Stomach (tissue), 4 donors: Measurements from ENCODE around the gene LGALS8.
"Not testable (repeated sequence)": the region's sequence is repeated elsewhere in the genome, so short reads cannot be mapped to it uniquely, and the experiment has no call there.

ENCODE experiments used
- POLR2A ChIP-seq, 4 donors: fragments of 450-650 bp; IDR thresholded peaks; one replicate each; pipeline ENCODE4 v1.6.1; 2016; ENCODE audit warnings: antibody characterized with exemption in 4 of 4, control low read depth in 2 of 4, mild to moderate bottlenecking in 1 of 4, moderate library complexity in 1 of 4
- POLR2AphosphoS5 ChIP-seq, 3 donors: sonication (generic); formaldehyde crosslinking; IDR thresholded peaks; one replicate each; pipeline ENCODE4 v1.6.1; 2016; ENCODE audit warnings: antibody characterized with exemption in 3 of 3
- TF ChIP-seq, protein P1 (sequence below), 7 experiments: fragments of 450-650 bp in 4 of 7; fragments of 200-600 bp in 3 of 7; sonication (generic) in 3 of 7; IDR thresholded peaks; one replicate each; pipeline ENCODE4 v1.5.1; 2016 to 2019; ENCODE audit warnings: antibody characterized with exemption in 7 of 7, control low read depth in 2 of 7, mild to moderate bottlenecking in 1 of 7

DNA sequence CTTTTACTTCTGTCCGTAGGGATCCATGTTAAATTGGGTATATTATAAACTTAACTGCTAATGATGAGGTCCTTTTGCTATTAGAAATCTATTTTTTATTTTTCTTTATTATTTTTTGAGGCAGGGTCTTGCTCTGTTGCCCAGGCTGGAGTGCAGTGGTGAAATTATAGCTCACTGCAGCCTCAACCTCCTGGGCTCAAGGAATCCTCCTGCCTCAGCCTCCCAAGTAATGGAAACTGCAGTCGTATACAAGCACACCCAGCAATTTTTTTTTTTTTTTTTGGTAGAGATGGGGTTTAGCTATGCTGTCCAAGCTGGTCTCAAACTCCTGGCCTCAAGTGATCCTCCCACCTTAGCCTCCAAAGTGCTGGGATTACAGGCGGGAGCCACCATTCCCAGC is 34.6 kb upstream of the LGALS8 start:
- TF ChIP-seq, protein P1, sequence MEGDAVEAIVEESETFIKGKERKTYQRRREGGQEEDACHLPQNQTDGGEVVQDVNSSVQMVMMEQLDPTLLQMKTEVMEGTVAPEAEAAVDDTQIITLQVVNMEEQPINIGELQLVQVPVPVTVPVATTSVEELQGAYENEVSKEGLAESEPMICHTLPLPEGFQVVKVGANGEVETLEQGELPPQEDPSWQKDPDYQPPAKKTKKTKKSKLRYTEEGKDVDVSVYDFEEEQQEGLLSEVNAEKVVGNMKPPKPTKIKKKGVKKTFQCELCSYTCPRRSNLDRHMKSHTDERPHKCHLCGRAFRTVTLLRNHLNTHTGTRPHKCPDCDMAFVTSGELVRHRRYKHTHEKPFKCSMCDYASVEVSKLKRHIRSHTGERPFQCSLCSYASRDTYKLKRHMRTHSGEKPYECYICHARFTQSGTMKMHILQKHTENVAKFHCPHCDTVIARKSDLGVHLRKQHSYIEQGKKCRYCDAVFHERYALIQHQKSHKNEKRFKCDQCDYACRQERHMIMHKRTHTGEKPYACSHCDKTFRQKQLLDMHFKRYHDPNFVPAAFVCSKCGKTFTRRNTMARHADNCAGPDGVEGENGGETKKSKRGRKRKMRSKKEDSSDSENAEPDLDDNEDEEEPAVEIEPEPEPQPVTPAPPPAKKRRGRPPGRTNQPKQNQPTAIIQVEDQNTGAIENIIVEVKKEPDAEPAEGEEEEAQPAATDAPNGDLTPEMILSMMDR (IDR thresholded peaks at IDR 0.05), result not testable (repeated sequence)
- not testable (repeated sequence) for TF ChIP-seq POLR2AphosphoS5, POLR2A (IDR thresholded peaks at IDR 0.05)
